ENCODE results near the gene GABARAPL1.

DNA sequence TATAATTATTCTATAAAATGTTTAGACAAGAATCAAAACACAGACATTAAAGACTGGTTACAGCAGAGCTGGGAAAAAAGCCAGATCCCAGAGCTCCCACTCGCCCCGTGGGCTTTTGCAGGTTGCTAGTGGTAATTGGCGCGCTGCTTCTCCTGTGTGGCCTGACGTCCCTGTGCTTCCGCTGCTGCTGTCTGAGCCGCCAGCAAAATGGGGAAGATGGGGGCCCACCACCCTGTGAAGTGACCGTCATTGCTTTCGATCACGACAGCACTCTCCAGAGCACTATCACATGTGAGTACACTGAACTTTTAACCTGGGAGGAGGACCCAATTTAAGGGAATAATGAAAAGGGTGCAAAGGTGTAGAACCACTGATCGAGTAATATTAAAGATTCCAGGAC, 26.4 kb upstream of the GABARAPL1 start:
- TF ChIP-seq SIN3A (IDR thresholded peaks at IDR 0.05; ENCODE audit: borderline replicate concordance, insufficient read depth, low read length) = no peak
- TF ChIP-seq POLR2AphosphoS5 (IDR thresholded peaks at IDR 0.05; ENCODE audit: low read depth, low read length) = no peak

Data from PFSK-1 (cell line).